Thymus (tissue), 11 donors: Measurements from ENCODE around the gene NUP88. TPM values are rescaled to one million over a fixed set of nuclear protein-coding genes. Genes with fewer than 3 reads are reported as not detected.

Experiments
- DNase-seq, 9 donors: peaks; one replicate each; pipeline ENCODE4 v3.0.0-alpha.2; 2013; ENCODE audit warnings: low spot score in 9 of 9, low read depth in 6 of 9, missing footprints in 1 of 9
- H3K27ac ChIP-seq, 2 donors: one replicate each; pipeline ENCODE4 v1.5.1; 2013; ENCODE audit warnings: control low read depth in 1 of 2, low read depth in 1 of 2, low read length in 1 of 2, mild to moderate bottlenecking in 1 of 2, moderate library complexity in 1 of 2
- H3K27me3 ChIP-seq, 2 donors: one replicate each; pipeline ENCODE4 v1.5.1; 2013; ENCODE audit warnings: low read length in 1 of 2; ENCODE audit not compliant: control insufficient read depth in 2 of 2, insufficient read depth in 1 of 2
- H3K36me3 ChIP-seq, 2 donors: one replicate each; pipeline ENCODE4 v1.5.1; 2013; ENCODE audit warnings: low read length in 1 of 2, mild to moderate bottlenecking in 1 of 2, moderate library complexity in 1 of 2; ENCODE audit not compliant: control insufficient read depth in 2 of 2, insufficient read depth in 2 of 2
- H3K4me1 ChIP-seq, 2 donors: one replicate each; pipeline ENCODE4 v1.5.1; 2013; ENCODE audit warnings: low read length in 2 of 2; ENCODE audit not compliant: control insufficient read depth in 2 of 2, insufficient read depth in 2 of 2
- H3K4me3 ChIP-seq, 2 donors: one replicate each; pipeline ENCODE4 v1.5.1; 2013; ENCODE audit warnings: low read length in 2 of 2, control low read depth in 1 of 2, mild to moderate bottlenecking in 1 of 2
- H3K9me3 ChIP-seq, 2 donors: one replicate each; pipeline ENCODE4 v1.5.1; 2013; ENCODE audit warnings: low read length in 1 of 2, mild to moderate bottlenecking in 1 of 2; ENCODE audit not compliant: control insufficient read depth in 2 of 2, insufficient read depth in 1 of 2
- WGBS: extraction: QIAGEN DNeasy Blood & Tissue Kit; methylation state at CpG from one replicate; pipeline ENCODE4 v1.1.7; 2013; 5-methylcytosine and 5-hydroxymethylcytosine counted together
- polyA plus RNA-seq: library from polyadenylated mRNA; stranded (reverse); fragments of 200-250 nt; gene quantifications from one replicate; pipeline ENCODE4 v1.2.3, GENCODE V29; 2013
- total RNA-seq: library from RNA; stranded (reverse); fragments of 120-200 nt; gene quantifications from one replicate; pipeline ENCODE4 v1.2.4, GENCODE V29; 2013
- donor health status: healthy.

NUP88 gene
- total and polyA plus RNA-seq, 2 donors = 116 to 147 TPM

DNA sequence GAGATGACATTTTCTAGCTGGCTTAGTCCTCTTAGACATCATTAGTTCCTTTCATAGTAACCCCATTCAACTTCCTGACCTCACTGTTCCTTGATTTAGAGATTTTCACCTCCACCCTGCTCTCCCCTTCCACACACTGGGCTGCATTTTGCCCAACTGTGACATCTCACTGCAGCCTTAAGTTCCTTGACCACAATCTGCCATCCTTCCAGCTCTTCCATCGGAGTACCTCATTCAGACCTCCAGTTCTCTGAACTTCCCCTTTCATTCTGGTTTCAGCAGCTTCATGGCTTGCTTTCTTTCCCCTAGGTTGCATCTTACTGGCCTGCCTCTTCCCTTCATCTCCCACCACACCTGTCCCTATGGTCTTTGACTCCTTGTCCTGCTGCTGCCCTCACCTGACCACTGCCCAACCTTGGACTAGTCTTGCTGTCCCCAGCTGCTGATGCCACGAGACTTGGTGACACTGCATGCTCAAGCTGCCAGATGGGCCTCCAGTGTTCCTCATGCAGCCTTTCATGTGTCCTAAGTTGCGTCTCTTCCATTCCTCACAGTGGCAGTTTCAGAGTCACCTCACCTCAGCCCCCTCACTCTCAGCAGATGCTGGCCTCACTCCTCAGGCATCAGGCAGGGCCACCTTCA lies 40.8 kb downstream of the NUP88 start:
- H3K36me3 ChIP-seq = peaks cover 77 to 88% of the 10 kb centered on the region in 2 donors
- H3K4me1 ChIP-seq = no peaks in the 10 kb centered on the region
- no peak overlapping the region for H3K4me3 ChIP-seq
- no peak for DNase-seq
- no peaks in the 10 kb centered on the region for H3K27me3 ChIP-seq
- 95% methylated on average over 3 of the region's 3 CpGs for WGBS
- H3K9me3 ChIP-seq = no peaks in the 10 kb centered on the region
- no peak overlapping the region for H3K27ac ChIP-seq

DNA sequence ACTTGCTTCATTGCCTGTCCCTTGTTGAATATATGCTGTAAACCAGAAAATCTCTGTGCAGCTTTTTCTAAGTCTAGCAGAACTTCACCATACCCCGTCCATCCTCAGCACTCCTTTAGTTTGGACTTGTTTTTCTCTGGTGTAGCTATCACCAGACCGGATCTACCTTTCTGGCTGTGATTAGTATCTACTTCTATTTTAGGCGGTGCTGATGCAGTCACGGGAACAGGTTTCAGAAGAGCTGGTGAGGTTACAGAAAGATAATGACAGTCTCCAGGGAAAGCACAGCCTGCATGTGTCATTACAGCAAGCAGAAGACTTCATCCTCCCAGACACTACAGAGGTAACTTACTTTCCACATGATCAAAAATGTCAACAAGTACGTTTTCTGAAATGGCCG lies 46.4 kb downstream of the NUP88 start:
- Histone ChIP-seq H3K4me1 (no peaks in the 10 kb centered on the region), H3K27ac (no peak overlapping the region), H3K9me3 (no peaks in the 10 kb centered on the region), H3K27me3 (no peaks in the 10 kb centered on the region), H3K4me3 (no peak overlapping the region), H3K36me3 (peaks cover 59 to 72% of the 10 kb centered on the region in 2 donors)
- 96% methylated on average over 6 of the region's 6 CpGs for WGBS
- no peak for DNase-seq

DNA sequence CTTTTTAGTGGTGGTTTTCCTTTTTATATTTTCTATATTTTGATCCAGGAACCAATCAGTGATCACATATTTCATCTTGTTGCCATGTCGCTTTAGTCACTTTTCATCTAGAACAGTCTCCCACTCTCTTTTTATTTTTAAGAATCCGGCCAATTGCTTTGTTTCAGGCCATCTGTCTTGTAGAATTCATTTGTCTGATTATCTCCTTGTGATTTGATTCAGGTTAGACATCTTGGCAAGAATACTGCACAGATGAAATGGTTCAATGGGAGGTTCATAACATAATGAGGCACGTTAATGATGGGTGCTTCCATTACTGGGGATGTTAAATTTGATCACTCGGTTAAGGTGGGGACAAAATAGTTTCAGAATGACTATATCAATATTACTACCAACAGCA lies 49.1 kb downstream of the NUP88 start:
- no peak for DNase-seq
- Histone ChIP-seq H3K9me3 (no peaks in the 10 kb centered on the region), H3K27ac (no peak overlapping the region), H3K4me3 (no peak overlapping the region), H3K4me1 (no peaks in the 10 kb centered on the region), H3K36me3 (peaks cover 56 to 60% of the 10 kb centered on the region in 2 donors), H3K27me3 (no peaks in the 10 kb centered on the region)
- 96% methylated on average over 4 of the region's 4 CpGs for WGBS

DNA sequence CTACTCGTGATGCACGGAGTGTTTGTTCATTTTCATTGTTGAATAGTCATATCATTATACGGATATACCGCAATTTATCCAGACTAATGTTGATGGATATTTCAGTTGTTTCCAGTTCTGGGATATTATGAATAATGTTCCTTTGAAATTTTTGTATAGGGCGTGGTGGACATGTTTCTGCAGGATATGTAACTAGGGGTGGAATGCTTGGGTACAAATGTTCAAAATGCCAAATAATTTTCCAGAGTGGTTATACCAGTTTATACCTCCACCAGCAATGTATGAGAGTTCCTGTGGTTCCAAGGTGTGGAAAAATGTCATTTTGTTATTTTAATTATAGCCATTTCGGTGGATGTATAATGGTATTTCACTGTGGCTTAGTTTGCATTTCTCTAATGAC lies 53.6 kb downstream of the NUP88 start:
- WGBS = 90% methylated on average over 6 of the region's 6 CpGs
- H3K4me3 ChIP-seq = no peak overlapping the region

DNA sequence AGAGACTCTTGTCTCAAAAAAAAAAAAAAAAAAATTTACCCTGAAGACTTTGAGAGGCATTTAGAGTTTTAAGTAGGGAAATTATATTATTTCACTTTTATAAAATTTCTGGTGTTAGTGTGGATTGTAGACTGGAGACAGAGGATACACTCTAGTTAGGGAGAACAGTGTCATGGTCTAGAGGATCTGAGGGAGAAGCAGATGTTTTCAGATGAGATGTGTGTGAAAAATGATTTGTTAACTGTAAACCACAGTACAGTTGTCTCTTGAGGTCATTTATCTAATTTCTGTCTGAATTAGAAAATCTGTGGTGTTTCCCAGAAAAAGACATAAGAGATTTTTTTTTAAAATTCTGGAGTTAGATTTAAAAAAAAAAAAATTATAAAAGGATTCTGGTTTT lies 54.8 kb downstream of the NUP88 start:
- no peaks in the 10 kb centered on the region for H3K27me3 ChIP-seq
- H3K36me3 ChIP-seq = peaks cover 56 to 71% of the 10 kb centered on the region in 2 donors
- H3K9me3 ChIP-seq = no peaks in the 10 kb centered on the region
- no peaks in the 10 kb centered on the region for H3K4me1 ChIP-seq
- no peak for DNase-seq
- no peak overlapping the region for H3K27ac ChIP-seq
- H3K4me3 ChIP-seq = no peak overlapping the region

More for the DNA sequence above, 53.6 kb downstream of the NUP88 start:
- H3K27me3 ChIP-seq = no peaks in the 10 kb centered on the region
- H3K4me1 ChIP-seq = no peaks in the 10 kb centered on the region
- H3K27ac ChIP-seq = no peak overlapping the region
- DNase-seq = no peak
- H3K9me3 ChIP-seq = no peaks in the 10 kb centered on the region
- peaks cover 53 to 72% of the 10 kb centered on the region in 2 donors for H3K36me3 ChIP-seq

DNA sequence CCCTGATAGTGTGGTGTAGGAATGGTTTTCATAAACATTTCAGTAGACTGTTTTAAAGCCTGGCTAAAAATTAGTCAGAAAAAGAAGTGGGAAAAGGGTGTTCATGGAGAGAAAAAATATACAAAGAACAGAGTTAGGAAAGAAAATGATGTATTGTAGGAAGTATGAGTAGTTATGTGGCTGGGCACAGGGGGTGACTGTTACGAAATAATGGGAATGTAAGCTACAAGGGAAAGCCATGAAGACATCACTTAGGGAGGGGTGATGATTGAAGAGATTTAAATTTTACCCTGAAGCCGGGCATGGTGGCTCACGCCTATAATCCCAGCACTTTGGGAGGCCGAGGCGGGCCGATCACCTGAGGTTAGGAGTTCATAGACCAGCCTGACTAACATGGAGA lies 55.3 kb downstream of the NUP88 start:
- H3K27me3 ChIP-seq = no peaks in the 10 kb centered on the region
- no peak for DNase-seq
- 98% methylated on average over 6 of the region's 6 CpGs for WGBS
- H3K4me1 ChIP-seq = no peaks in the 10 kb centered on the region
- H3K4me3 ChIP-seq = no peak overlapping the region
- no peak overlapping the region for H3K27ac ChIP-seq
- peaks cover 56 to 67% of the 10 kb centered on the region in 2 donors for H3K36me3 ChIP-seq
- H3K9me3 ChIP-seq = no peaks in the 10 kb centered on the region

DNA sequence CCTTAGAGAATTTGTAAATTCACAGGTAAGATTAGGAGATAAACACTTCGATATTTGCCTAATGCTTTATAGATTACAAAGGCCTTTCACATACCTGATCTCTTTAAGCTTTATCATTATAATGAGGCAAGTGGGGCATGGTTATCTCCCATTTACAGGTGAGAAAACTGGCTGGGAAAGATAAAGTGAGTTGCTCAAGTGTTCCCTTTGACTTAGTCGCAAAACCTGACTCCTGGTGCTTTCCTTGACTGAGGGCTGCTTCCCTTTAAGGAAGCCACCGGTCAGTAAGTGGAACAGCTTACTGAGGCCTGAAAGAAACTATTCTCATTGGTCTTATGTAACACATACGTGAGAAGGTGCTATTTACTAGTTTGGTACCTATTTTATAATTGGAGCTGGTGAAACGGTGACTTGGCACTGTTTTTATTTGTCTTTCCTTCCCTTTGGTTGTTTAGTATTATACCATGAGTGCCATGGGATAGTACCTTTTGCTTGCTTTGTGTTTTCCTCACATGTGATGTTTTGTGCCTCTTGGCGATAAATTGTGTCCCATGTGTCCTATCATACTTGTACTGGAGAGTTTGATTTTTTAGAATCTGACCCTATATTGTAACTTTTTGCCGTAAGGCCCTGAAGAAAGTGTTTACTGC lies 57.2 kb downstream of the NUP88 start:
- Histone ChIP-seq H3K4me1 (no peaks in the 10 kb centered on the region), H3K9me3 (no peaks in the 10 kb centered on the region), H3K27ac (no peak overlapping the region), H3K4me3 (no peak overlapping the region), H3K36me3 (peaks cover 63 to 71% of the 10 kb centered on the region in 2 donors), H3K27me3 (no peaks in the 10 kb centered on the region)
- DNase-seq = no peak
- 95% methylated on average over 7 of the region's 7 CpGs for WGBS

DNA sequence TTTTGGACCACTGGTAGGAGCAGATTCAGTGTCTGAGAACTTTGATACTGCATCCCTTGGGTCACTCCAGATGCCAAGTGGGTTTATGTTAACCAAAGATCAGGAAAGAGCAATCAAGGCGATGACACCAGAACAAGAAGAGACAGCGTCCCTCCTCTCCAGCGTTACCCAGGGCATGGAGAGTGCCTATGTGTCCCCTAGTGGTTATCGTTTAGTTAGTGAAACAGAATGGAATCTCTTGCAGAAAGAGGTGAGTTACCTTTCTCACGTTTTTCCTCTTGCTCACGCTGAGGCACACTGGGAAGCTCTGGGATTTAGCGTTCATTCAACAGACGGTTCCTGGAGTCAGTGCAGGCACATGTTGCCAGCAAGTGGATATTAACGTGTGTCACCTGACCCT lies 58.0 kb downstream of the NUP88 start:
- WGBS = 96% methylated on average over 9 of the region's 9 CpGs
- Histone ChIP-seq H3K4me3 (no peak overlapping the region), H3K9me3 (no peaks in the 10 kb centered on the region), H3K27ac (no peak overlapping the region), H3K36me3 (peaks cover 66 to 69% of the 10 kb centered on the region in 2 donors), H3K27me3 (no peaks in the 10 kb centered on the region), H3K4me1 (no peaks in the 10 kb centered on the region)
- DNase-seq = no peak

DNA sequence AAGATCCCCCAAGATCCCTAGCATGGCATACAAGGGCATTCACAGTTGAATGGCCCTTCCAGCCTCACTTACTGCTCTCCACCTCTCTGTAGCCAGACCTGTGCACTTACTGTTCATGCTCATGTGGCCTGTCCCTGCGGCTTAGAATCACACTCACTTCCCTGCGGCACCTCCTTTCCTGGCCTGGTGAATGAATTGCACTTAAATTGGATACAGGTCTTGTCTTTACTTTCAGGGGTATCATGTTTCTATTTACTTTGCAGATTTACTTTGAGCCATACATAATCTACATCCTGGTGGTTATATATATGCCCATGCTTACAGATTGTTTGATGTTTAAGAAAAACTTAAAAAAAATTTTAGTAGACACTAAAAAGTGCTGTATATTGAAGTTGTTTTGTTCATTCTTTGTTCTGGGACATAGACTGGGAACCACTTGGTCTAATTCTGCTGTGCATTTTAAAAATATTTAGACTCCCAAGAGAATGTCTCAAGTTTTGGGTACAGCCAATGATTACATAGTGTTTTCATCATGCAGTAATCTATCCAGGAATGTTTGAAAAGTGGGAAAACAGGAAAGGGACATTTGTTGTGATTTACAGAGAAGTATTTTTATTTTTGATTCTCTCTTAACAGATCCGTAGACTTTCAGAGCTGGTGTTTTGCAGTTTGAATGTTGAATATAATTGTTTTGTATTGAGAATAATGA lies 63.9 kb downstream of the NUP88 start:
- DNase-seq = no peak
- 97% methylated on average over 3 of the region's 3 CpGs for WGBS
- Histone ChIP-seq H3K27me3 (no peaks in the 10 kb centered on the region), H3K4me3 (no peak overlapping the region), H3K27ac (no peak overlapping the region), H3K9me3 (no peaks in the 10 kb centered on the region), H3K4me1 (no peaks in the 10 kb centered on the region), H3K36me3 (peaks cover 58 to 66% of the 10 kb centered on the region in 2 donors)
